Vagina (tissue), 2 donors: ENCODE results near the gene ST8SIA6.

ENCODE experiments used
- CTCF ChIP-seq, 3 experiments: fragments of 450-650 bp in 2 of 3; fragments of 200-600 bp in 1 of 3; sonication (generic) in 1 of 3; IDR thresholded peaks; one replicate each; pipeline ENCODE4 v1.5.1; 2017 to 2019; ENCODE audit warnings: antibody characterized with exemption in 3 of 3, mild to moderate bottlenecking in 2 of 3, moderate library complexity in 2 of 3
- POLR2A ChIP-seq, 2 donors: fragments of 450-650 bp; IDR thresholded peaks; one replicate each; pipeline ENCODE4 v1.6.1; 2017; ENCODE audit warnings: antibody characterized with exemption in 2 of 2, mild to moderate bottlenecking in 2 of 2, moderate library complexity in 2 of 2

- no peak for TF ChIP-seq CTCF (IDR thresholded peaks at IDR 0.05)
- TF ChIP-seq POLR2A (IDR thresholded peaks at IDR 0.05): no peak
Observed at GRCh38 chr10:17276756-17277424, 177.5 kb downstream of the ST8SIA6 start.
